Measurements from ENCODE around the gene GPR17.

The GPR17 gene

GRCh38 chr2:127630096-127630863 is 15.7 kb upstream of the GPR17 start:
- DNase-seq (ENCODE audit: low read depth, low spot score): no peak

DNA sequence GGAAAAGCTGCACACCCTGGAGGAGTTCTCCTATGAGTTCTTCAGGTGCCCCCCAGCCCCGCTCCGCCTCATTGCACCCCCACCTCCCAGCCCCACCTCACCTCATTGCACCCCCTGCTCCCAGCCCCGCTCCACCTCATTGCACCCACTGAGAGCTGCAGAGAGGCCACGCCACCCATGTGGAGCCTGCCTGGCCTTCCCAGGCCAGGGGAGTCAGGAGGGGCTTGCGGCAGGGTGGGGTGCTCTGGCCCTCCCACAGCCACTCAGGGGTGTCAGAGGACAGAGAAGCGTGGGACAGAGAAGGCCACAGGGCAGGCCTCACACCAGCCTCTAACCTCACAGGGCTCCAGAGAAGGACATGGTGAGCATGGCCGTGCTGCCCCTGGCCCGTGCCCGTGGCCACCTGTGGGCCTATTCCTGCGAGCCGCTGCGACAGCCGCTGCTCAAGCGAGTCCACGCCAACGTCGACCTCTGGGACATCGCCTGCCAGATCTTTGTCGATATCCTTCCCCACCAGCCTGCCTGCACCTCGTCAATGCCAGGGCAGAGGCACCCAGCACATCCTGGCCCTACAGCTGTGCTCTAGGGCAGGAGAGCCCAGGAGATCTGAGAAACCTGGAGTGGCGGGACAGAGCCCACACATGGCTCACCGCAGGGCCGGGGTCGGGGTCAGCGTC is 15.0 kb upstream of the GPR17 start:
- DNase-seq (ENCODE audit: low read depth, low spot score): no peak

DNA sequence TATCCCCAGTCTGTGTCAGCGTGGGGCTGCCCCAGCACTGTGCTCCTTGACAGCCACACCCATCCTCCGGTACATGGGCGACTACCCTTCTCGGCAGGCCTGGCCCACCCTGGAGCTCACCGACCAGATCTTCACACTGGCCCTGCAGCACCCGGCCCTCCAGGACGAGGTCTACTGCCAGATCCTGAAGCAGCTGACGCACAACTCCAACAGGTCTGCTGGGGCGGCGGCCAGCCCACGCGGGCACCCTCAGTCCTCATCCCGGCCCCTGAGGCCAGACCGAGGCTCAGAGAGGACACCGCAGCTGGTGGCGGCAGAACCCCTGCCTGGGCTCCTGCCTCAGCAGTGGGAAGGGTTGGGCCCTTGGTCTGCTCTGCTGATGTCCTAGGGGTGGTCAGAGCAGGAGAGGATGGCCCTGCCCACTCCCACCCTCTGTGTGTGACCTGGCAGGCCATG is 14.4 kb upstream of the GPR17 start:
- no peak for DNase-seq (ENCODE audit: low read depth, low spot score)

DNA sequence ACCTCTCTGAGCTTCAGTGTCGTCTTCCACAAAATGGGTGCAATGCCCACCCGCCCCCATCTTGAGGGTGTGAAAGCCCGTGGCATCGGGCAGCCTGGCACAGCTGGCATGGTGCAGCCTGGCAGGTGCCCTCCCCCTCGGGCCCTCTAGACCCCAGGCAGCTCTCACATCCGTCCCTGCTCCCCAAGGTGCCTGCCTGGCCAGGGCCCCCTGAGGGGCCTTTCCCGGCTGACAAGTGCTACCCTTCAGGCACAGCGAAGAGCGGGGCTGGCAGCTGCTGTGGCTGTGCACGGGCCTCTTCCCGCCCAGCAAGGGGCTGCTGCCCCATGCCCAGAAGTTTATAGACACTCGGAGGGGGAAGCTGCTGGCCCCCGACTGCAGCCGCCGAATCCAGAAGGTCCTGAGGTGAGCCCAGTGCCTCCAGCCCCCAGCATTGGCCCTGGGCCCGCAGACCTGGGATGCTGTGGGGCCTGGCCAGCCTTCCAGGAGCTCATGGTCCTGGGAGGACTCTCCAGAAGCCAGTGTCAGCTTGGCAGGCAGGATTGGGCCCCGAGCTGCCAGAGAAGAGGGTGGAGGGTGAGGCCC is 13.9 kb upstream of the GPR17 start:
- DNase-seq (ENCODE audit: low read depth, low spot score): no peak

DNA sequence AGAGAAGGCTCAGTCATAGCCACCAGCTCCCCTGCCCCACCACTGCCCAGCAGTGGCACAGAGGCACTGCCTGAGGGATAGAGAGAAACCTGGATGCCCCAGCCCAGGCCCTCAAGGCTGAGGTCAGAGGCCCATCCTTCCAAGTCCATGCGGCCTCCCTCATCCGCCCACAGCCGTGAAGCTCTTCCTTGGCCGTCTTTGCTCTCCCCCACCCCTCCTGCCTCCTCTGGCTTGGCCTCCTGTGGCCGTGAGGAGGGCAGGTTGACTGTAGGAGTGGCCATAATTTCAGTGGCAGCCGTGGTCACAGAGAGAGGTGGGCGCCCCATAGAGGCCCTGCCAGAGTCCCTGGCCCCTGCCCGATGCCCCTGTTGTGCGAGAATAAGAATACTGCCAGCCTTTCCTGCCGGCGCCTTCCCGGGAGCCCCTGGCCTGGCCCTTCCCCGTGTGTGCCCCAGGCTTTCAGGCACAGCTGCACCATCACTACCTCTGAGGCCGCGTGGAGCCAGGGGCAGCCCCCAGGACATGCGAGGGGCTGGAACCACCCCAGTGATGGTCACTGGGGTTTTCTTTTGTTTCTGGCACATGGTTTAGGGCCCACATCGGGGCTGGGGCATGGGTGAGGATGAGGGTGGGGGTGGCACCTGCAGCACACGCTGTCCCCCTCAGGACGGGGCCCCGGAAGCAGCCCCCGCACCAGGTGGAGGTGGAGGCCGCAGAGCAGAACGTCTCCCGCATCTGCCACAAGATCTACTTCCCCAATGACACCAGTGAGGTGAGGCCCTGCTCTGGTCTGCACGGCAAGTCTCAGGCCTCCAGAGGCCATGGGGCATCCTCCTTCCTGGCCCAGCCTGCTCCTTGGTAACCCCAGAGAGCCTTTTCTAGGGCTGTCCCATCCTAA is 13.1 kb upstream of the GPR17 start:
- no peak for DNase-seq (ENCODE audit: low read depth, low spot score)

DNA sequence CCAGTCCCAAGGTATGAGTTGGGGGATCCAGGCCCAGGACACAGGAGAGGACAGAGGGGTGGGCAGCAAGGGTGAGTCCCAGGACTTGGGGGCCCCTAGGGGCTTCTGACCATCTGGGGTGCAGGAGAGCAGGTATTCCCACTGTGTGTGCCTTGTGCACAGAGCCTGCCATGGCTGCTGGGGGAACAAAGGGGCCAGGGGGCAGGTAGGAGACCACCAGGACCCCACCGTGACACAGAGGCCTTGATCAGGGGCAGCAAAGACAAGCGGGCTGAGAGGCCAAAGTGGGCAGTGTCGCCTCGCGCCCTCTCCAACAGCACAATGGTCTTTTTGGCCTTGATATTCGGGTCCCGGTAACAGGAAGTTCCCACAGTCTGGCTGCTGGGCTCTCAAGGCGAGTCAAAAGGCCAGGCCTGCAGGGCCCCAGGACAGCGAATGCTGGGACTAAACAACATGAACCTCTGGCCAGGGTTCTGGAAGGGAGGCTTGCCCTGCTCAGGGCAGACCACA is 12.3 kb upstream of the GPR17 start:
- no peak for DNase-seq (ENCODE audit: low read depth, low spot score)

DNA sequence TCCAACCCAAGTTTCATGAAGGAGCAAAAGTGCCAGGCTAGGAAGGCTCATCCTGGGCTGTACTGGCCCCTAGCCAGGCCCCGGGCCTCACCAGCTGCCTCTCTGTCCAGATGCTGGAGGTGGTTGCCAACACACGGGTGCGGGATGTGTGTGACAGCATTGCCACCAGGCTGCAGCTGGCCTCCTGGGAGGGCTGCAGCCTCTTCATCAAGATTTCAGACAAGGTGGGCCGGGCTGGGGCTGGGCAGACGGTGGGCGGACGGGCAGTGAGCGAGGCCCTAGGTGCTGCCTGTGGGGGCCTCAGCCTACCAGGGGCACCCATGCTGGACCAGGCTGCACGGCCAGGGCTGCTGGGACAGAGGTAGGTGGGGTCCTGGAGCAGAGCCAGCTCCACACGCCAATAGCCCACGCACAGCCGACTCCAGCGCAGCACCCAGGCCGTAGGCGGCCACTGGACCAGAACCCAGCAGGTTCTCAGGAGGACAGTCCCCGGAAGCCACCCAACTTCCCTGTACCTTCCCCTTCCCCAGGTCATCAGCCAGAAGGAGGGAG is 11.8 kb upstream of the GPR17 start:
- DNase-seq (ENCODE audit: low read depth, low spot score): no peak

DNA sequence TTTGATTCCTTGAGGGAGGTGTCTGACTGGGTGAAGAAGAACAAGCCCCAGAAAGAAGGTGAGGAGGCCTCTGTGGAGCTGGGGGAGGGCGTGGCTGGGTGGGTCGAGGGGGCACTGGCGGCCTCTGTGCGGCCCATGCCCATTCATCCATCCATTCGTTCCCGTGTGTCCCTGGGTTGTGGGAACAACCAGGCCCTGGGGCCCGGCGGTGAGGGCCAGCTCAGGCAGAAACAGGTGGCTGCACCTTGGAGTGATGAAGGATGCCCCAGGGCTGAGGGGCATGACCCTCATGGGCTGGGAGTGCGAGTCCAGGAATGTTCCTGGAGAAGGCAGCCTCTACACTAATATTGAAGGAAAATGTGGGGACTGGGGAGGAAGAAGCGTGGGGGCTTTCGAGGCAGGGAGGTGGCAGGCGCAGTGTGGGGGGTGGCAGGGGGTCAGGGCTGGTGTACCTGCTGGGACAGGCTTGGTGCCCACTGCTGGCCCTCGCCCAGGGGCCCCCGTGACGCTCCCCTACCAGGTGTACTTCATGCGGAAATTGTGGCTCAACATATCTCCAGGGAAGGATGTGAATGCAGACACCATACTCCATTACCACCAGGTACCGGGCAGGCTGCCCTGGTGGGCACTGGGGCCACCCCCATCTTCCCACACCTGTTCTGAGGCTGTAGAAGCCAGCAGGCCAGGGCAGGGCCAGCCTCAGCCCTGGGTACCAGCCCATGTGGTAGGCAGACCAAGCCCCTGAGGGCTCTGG is 11.2 kb upstream of the GPR17 start:
- no peak for DNase-seq (ENCODE audit: low read depth, low spot score)

GRCh38 chr2:127635380-127636237 is 10.3 kb upstream of the GPR17 start:
- no peak for DNase-seq (ENCODE audit: low read depth, low spot score)

DNA sequence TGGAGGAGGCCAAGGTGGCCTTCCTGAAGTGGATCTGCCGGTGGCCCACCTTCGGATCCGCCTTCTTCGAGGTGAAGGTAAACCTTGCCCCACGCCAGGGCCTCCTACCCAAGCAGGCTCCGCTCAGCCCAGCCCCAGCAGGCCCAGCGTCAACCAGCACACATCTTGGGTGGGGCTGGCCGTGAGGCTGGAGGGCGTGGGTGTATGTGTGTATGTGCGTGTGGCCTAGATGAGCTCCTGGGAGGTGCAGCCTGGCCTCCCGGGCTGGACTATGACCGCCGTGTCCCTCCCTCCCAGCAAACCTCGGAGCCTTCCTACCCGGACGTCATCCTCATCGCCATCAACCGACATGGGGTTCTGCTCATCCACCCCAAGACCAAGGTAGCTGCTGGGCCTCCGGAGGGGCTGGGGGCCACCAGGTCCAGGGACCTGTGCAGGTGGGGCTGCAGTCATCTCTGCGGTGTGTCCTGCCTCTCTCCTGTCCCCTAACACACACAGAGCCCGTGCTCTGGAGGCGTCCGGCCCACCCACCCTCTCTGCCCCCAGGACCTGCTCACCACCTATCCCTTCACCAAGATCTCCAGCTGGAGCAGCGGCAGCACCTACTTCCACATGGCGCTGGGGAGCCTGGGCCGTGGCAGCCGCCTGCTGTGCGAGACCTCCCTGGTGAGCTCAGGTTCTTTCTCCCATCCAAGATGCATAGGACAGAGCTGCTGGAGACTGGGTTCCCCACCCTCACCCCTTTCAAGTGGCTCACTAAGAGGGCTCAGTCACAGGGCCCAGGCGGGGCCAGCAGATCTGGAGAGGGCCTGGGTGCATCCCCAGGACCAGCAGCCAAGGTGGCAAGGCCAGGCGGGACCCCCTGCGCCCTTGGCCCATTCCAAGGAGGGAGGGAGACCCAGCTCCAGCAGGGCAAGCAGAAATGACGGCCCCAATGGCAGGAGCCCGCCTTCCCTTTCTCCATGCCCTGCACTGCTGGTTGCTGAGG is 9.4 kb upstream of the GPR17 start:
- DNase-seq (ENCODE audit: low read depth, low spot score): no peak

- no peak for DNase-seq (ENCODE audit: low read depth, low spot score)
Measured at GRCh38 chr2:127637236-127637630, 8.7 kb upstream of the GPR17 start.

- DNase-seq (ENCODE audit: low read depth, low spot score): peak; percentile 24
Measured at GRCh38 chr2:127637725-127638252, 8.2 kb upstream of the GPR17 start.

- DNase-seq (ENCODE audit: low read depth, low spot score): no peak
Measured at GRCh38 chr2:127638361-127639110, 7.4 kb upstream of the GPR17 start.

DNA sequence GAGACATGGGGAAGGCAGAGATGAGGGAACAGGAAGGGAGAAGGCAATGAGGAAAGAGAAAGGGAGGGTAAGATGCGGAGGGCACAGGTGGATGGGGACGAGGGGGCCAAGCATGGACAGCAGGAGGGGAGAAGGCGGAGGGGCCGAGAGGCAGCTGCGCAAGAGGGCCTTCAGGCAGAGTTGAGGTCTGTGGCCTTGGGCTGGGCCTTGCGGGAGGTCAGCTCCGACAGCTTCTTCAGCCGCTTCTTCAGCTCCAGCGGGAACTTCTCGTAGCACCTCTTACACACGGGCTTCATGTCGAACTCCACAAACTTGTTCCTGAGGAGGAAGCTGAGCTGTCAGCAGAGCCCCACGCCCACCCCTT is 6.9 kb upstream of the GPR17 start:
- no peak for DNase-seq (ENCODE audit: low read depth, low spot score)

GRCh38 chr2:127640082-127641072 is 5.6 kb upstream of the GPR17 start:
- no peak for DNase-seq (ENCODE audit: low read depth, low spot score)

- no peak for DNase-seq (ENCODE audit: low read depth, low spot score)
Measured at GRCh38 chr2:127641133-127641532, 4.8 kb upstream of the GPR17 start.

Measured in smooth muscle cell of the brain vasculature (primary cell).